Measurements from ENCODE around the gene NHLRC2.

The NHLRC2 gene

GRCh38 chr10:113945075-113945686, 90.7 kb downstream of the NHLRC2 start:
- DNase-seq = no peak

- no peak for DNase-seq
These were observed 91.2 kb downstream of the NHLRC2 start for GRCh38 chr10:113945687-113946085.

GRCh38 chr10:113947184-113948041, 93.0 kb downstream of the NHLRC2 start:
- DNase-seq = no peak

- DNase-seq = no peak
These were observed 93.6 kb downstream of the NHLRC2 start for GRCh38 chr10:113948048-113948447.

GRCh38 chr10:113950268-113950667, 95.8 kb downstream of the NHLRC2 start:
- DNase-seq = no peak

- no peak for DNase-seq
These were observed 99.2 kb downstream of the NHLRC2 start for GRCh38 chr10:113953505-113954272.

- no peak for DNase-seq
These were observed 99.9 kb downstream of the NHLRC2 start for GRCh38 chr10:113954409-113954808.

GRCh38 chr10:113957013-113957412, 102.6 kb downstream of the NHLRC2 start:
- DNase-seq = no peak

GRCh38 chr10:113958631-113959382, 104.3 kb downstream of the NHLRC2 start:
- DNase-seq = peak; percentile 21

GRCh38 chr10:113959383-113959760, 104.9 kb downstream of the NHLRC2 start:
- no peak for DNase-seq

GRCh38 chr10:113960617-113961181, 106.2 kb downstream of the NHLRC2 start:
- DNase-seq = peak; percentile 73

- DNase-seq = peak; percentile 56
These were observed 106.9 kb downstream of the NHLRC2 start for GRCh38 chr10:113961182-113962031.

GRCh38 chr10:113965077-113965476, 110.6 kb downstream of the NHLRC2 start:
- DNase-seq = no peak

- no peak for DNase-seq
These were observed 111.2 kb downstream of the NHLRC2 start for GRCh38 chr10:113965683-113966082.

Data from NK-92 treated with Interleukin-12 subunit alpha and Interleukin-12 subunit beta, amount 100 ng/mL, for 24 hours (cell line).